ENCODE measurements around the gene TGIF2.
A peak's percentile ranks its signal among the peaks of the same experiment; 100 is the strongest.
"Not testable (repeated sequence)": the region's sequence is repeated elsewhere in the genome, so short reads cannot be mapped to it uniquely, and the experiment has no call there.

TGIF2 gene

GRCh38 chr20:36579996-36580545, 6.7 kb downstream of the TGIF2 start:
- peak; percentile 69 for DNase-seq (ENCODE audit: low read depth)

- no peak for DNase-seq (ENCODE audit: low read depth)
Measured at GRCh38 chr20:36582322-36582721, 8.9 kb downstream of the TGIF2 start.

GRCh38 chr20:36582821-36583220, 9.4 kb downstream of the TGIF2 start:
- no peak for DNase-seq (ENCODE audit: low read depth)

- DNase-seq (ENCODE audit: low read depth) = no peak
Measured at GRCh38 chr20:36584018-36584481, 10.7 kb downstream of the TGIF2 start.

- peak; percentile 71 for DNase-seq (ENCODE audit: low read depth)
Measured at GRCh38 chr20:36585410-36586125, 12.2 kb downstream of the TGIF2 start.

- no peak for DNase-seq (ENCODE audit: low read depth)
Measured at GRCh38 chr20:36587388-36588070, 14.1 kb downstream of the TGIF2 start.

GRCh38 chr20:36591281-36591680, 17.9 kb downstream of the TGIF2 start:
- DNase-seq (ENCODE audit: low read depth) = no peak

- DNase-seq (ENCODE audit: low read depth) = peak; percentile 39
Measured at GRCh38 chr20:36591854-36592641, 18.7 kb downstream of the TGIF2 start.

DNA sequence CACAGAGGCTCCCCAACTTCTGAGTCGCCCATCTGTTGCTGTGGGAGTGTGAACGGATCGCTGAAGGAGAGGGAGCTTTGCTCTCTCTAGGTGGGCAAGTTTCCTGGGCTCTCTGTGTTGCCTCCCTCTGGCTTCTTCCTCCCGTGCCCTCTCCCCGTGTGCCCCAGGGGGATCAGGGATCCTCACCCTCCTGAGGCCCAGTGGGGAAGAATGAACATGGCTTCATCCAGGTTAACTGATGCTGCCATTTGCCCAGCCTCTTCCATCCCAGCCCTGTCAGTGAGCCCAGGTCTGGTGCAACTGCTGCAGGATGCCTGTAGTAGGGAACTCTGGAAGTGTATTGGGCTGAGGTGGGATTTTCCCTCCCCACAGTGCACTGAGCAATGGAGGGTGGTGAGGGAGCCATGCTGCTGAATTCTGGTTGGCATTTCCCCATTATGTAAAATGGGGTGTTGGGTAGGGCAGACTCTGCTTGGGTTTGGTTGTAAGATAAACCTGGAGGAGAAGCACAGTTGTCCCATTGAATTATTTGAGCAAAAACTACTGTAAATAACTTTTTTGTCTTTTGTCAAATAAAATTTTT, 20.0 kb downstream of the TGIF2 start:
- no peak for DNase-seq (ENCODE audit: low read depth)

DNA sequence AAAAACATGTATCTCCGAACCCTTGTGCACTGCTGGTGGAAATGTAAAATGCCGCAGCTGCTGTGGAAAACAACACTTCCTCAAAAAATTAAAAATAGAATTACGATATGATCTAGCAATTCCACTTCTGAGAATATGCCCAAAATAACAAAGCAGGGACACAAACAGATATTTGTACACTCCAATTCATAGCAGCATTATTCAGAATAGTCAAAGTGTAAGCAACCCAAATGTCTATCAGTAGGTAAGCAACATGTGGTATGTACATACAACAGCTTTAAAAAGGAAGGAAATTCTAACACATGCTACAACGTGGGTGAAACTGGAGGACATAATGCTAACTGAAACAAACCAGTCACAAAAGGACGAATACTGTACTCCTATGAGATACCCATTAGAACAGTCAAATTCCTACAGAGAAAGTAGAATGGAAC, 26.5 kb downstream of the TGIF2 start:
- no peak for DNase-seq (ENCODE audit: low read depth)

- DNase-seq (ENCODE audit: low read depth) = no peak
Measured at GRCh38 chr20:36601540-36601939, 28.1 kb downstream of the TGIF2 start.

DNA sequence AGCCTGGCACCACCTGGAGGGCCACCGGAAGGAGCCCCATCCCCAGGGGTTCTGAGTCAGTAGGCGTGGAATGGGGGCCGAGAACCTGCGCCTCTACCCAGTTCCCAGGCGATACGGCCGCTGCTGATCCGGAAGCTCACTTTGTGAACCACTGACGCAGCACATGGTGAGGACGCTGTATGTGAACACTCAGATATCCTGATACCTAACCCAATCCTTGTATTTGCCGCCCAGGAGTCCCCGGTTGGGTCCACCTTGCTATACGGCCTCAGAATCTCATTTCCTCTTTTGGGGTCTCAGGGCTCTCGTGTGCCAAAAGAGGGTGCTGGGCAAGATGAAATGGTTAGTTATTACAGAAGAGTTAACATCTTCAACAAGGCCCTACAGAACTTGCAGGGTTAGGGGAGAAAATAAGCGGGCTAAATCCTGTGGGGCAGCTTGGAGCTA, 31.6 kb downstream of the TGIF2 start:
- no peak for DNase-seq (ENCODE audit: low read depth)

- peak; percentile 95 for DNase-seq (ENCODE audit: low read depth)
Measured at GRCh38 chr20:36605399-36606157, 32.2 kb downstream of the TGIF2 start, which contains the start of gene RAB5IF. Gene RAB5IF (plus strand): TSS chr20:36605779. CDS start chr20:36605952, 173 bp downstream.

DNA sequence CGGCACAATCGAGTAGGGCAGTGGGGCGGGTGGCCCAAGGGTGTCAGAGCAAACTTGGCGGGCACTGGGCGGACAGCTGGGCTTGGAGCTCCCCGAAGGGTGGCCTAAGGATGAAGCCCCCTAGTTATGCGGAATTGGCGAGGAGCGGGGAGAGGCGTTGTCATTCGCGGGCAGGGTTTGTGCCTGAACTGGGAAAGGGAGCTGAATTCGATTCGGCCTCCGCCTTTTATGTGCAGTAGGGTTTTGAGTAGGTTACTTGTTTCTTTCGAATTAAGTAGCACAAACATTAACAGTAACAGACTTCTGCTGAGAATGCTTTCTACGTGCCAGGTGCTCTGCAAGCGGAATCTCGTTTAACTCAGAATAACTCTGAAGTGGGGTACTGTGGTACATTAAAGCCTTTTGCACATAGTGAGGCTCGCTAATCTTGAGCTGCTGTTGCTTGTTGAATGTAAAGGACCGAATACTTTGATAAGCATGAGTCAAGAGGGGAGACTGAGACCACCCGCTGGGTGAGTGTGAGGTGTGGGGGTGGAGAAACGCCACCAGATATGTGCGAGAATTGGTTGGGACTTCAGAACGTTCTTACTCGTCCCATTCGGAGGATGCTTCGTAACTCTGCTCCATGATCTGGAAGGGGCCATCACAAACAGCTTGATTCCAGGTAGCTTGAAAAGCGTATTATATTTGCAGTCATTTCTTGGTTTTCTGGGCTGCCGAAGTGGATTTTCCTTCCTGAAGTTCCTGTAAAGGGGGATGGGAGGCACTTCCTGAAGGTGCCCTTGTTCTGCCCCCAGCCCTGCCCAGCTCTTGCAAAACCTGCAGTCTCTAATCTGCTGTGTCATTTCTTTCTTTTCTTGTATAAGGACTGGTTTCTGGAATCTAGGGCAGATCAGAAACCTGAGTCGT, 33.0 kb downstream of the TGIF2 start:
- DNase-seq (ENCODE audit: low read depth) = no peak

GRCh38 chr20:36607586-36608387, 34.4 kb downstream of the TGIF2 start:
- no peak for DNase-seq (ENCODE audit: low read depth)

- DNase-seq (ENCODE audit: low read depth) = not testable (repeated sequence)
Measured at GRCh38 chr20:36608388-36608728, 35.0 kb downstream of the TGIF2 start.

DNA sequence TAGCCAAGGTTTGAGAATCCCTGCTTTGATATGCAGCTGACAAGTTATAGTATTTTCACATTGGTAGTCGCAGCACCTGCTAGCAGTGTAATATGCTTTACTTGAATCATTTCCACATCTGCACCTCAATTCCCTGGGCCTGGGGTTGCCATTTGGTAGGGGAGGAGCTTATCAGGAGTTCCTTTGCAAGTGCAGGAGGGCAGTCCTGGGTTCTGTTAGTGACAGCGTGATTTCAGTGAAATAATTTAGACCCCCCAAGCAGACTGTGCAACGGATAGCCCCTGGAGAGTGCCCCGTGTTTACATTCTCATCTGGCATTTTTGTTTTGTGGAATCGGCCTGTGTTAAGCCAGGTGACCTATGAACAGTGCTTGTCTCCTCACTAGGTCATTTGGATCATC, 38.2 kb downstream of the TGIF2 start:
- DNase-seq (ENCODE audit: low read depth) = no peak

- DNase-seq (ENCODE audit: low read depth) = no peak
Measured at GRCh38 chr20:36613974-36614373, 40.6 kb downstream of the TGIF2 start.
